Activated CD8-positive, alpha-beta memory T cell treated with anti-CD3 and anti-CD28 coated beads for 24 hours (primary cell): ENCODE results near the gene GOSR2.
A peak's percentile ranks its signal among the peaks of the same experiment; 100 is the strongest.

ENCODE experiments used
- DNase-seq: peaks from one replicate; pipeline ENCODE4 v3.0.0-alpha.2; 2020

The GOSR2 gene

GRCh38 chr17:46922804-46923635 is at the start of gene GOSR2:
Gene GOSR2 (plus strand): TSS chr17:46923160. CDS start chr17:46923193, 33 bp downstream.
- DNase-seq = peak; percentile 99

- no peak for DNase-seq
These were observed 48.9 kb upstream of the GOSR2 start for GRCh38 chr17:46873941-46874645.

GRCh38 chr17:46874906-46875305 is 48.1 kb upstream of the GOSR2 start:
- no peak for DNase-seq

DNA sequence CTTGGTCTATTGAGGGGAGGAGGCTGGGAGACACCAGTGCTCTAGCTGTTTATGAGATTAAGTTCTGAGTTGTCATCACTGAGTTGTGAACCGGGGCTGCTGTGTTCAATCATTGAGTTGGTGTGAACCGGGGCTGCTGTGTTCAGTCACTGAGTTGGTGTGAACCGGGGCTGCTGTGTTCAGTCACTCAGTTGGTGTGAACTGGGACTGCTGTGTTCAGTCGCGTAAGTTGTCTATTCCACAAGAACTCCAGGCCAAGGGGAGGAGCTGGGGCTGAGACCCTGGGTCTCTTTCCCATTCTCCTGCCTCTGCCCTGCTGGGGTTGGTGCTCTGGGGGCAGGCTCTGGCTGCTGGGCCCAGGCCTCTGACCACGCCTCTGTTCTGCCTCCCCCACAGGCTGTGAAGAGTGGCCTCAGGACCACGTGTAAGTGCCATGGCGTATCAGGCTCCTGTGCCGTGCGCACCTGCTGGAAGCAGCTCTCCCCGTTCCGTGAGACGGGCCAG is 47.1 kb upstream of the GOSR2 start:
- DNase-seq = no peak

DNA sequence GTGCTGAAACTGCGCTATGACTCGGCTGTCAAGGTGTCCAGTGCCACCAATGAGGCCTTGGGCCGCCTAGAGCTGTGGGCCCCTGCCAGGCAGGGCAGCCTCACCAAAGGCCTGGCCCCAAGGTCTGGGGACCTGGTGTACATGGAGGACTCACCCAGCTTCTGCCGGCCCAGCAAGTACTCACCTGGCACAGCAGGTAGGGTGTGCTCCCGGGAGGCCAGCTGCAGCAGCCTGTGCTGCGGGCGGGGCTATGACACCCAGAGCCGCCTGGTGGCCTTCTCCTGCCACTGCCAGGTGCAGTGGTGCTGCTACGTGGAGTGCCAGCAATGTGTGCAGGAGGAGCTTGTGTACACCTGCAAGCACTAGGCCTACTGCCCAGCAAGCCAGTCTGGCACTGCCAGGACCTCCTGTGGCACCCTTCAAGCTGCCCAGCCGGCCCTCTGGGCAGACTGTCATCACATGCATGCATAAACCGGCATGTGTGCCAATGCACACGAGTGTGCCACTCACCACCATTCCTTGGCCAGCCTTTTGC is 46.5 kb upstream of the GOSR2 start:
- no peak for DNase-seq

- DNase-seq = no peak
These were observed 46.0 kb upstream of the GOSR2 start for GRCh38 chr17:46876926-46877325.

GRCh38 chr17:46877466-46877865 is 45.5 kb upstream of the GOSR2 start:
- no peak for DNase-seq

DNA sequence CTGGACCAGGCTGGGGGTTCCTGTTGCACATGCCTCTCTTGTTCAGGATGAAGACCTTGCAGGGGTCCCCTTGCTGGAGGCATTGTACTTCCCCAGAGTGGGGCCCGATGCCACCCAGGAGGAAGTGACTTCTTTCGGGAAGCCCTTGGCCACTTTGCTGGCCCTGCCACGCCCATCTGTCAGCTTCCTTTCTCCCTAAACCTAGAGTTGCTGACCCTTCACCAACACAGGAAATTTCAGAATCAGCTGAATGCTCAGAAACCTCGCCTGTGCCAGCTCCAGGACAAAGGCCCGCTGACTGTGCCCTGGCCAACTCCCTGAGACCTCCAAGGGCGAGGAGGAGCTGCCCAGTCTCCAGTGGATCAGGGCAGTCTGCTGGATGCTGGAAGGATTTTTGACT is 44.9 kb upstream of the GOSR2 start:
- no peak for DNase-seq

GRCh38 chr17:46879101-46879500 is 43.9 kb upstream of the GOSR2 start:
- no peak for DNase-seq

- DNase-seq = no peak
These were observed 41.9 kb upstream of the GOSR2 start for GRCh38 chr17:46881015-46881414.

- no peak for DNase-seq
These were observed 40.3 kb upstream of the GOSR2 start for GRCh38 chr17:46882666-46883065.

- no peak for DNase-seq
These were observed 39.0 kb upstream of the GOSR2 start for GRCh38 chr17:46883871-46884520.

DNA sequence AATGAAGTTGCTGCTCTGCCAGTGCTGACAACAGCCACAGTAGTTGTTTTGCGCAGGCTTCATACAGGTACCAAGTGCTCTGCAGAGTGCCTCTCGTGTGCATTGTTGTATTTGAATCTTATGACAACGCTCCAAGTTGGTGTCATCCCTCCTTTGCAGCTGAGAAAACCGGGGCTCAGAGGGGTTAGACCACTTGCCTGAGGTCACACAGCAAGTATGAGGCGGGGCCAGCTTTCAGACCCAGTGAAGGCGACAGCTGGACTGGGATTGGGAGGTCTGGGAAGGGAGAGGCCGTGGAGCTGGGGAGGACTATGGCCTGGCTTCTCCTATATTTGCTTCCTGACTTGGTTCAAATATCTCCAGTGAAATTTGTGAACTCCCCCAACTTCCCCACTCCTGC is 38.4 kb upstream of the GOSR2 start:
- no peak for DNase-seq

- no peak for DNase-seq
These were observed 37.3 kb upstream of the GOSR2 start for GRCh38 chr17:46885415-46886309.

DNA sequence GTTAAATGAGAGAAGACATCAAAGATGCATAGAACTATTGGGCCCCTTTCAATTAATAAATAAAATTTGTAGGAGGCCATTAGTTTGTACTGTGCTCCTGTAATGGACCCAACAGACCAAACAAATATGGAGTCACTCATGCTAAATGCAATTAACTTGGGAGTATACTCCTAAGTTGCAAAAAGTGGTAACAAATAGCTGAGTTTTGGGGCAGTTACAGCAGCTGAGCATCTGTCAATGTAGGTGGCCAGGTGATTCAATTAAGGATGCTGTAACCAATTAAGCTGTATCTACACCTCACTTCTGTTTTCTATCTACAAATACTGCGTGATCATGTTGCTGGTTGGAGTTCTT is 36.7 kb upstream of the GOSR2 start:
- no peak for DNase-seq

DNA sequence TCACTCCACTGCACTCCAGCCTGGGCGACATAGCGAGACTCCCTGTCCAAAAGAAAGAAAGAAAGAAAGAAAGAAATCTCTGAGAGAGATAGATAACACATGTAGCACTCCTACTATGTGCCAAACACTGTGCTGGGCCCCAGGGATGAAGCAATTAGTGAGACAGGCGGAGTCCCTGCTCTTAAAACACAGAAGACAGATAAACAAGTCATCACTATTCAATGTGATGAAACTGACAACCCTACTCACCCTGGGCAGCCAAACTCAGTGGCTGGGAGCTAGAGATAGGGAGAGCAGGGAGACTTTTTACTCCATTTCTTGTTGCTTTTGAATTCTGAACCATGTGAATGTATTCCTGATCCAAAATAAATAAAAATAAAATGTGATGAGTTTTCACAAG is 35.2 kb upstream of the GOSR2 start:
- no peak for DNase-seq

DNA sequence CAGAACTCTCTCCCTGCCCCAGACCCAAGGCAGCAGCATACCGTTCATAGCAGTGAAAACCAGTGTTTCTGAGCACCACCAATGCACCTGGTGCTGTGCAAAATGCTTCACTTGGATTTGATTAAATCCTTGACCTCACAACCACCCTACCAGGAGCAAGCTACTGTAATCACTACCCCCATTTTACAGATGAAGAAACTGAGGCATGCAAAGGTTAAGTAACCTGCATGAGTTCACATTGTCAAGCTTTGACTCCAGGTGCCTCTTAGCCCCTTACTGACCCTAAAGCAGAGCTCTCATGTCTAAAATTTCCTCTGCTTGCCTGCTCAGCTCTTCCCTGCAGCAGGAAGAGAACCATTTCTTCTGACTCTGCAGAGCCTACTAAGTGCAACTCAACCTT is 34.2 kb upstream of the GOSR2 start:
- no peak for DNase-seq

- no peak for DNase-seq
These were observed 33.4 kb upstream of the GOSR2 start for GRCh38 chr17:46889519-46889918.

DNA sequence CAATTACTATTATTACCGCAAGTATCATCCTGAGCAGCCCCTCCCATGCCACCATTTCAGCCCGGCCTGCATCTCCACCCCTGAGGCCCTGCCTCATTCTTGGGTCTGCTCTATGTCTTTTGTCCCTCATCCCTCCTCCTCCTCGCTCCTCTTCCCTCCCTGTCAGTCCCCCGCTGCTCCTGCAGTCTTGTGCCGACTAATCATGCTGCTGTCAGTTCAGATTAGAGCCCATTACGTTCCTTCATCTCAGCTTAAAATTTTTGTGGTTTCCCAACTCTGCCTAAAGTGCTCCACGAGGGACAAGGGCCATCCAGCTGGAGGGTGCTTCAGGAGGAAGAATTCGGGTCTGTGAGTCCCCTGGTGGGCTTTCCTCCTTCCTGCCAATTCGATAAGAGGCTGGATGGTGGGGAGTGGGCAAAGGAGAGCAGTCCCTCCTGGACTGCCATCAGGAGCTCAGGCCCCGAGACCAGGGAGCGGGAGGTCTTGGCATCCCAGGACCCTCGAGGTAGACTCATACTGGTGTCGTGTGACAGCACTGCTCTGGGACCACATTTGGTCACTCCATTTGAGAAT is 32.9 kb upstream of the GOSR2 start:
- DNase-seq = no peak

GRCh38 chr17:46890638-46891037 is 32.3 kb upstream of the GOSR2 start:
- DNase-seq = no peak

DNA sequence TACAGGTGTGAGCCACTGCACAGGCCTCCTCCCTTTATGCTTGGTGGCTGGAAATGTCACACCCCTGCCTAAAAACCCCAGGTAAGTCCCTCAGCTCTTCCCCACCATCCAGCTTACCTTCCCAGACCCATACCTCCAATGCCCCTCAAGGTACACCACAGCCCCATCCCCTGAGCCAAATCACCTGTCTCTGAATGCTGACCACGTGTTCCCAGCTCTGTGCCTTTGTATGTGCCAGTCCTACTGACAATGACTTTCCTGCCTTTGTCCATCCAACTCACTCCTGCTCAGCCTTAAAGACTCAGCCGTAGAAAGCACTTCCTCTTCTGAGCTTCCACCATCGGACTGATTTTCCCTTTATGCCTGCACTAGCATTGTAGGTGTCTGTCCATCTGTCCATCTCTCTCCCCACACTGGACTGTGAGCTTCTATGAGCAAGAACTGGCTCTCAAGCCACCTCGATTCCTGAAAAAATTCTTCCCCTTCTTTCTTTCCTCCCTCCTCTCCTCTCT is 30.7 kb upstream of the GOSR2 start:
- DNase-seq = no peak

- DNase-seq = no peak
These were observed 28.9 kb upstream of the GOSR2 start for GRCh38 chr17:46894024-46894423.
